GM12878 (cell line): ENCODE results near the gene TAF11L4. TPM values are rescaled to one million over a fixed set of nuclear protein-coding genes. Genes with fewer than 3 reads are reported as not detected.
"Not testable (repeated sequence)": the region's sequence is repeated elsewhere in the genome, so short reads cannot be mapped to it uniquely, and the experiment has no call there.

Experiments
- ATAC-seq: fragments of 200-7000 bp; cut with Tn5 transposase; 3 replicates; pipeline ENCODE4 v1.9.1; 2020; ENCODE audit warnings: mild to moderate bottlenecking, moderate library complexity
- BruUV-seq: library from RNA; stranded (reverse); fragments of 400-500 nt; replicated peaks from 2 replicates; lab custom pipeline; 2021; lab: Mats Ljungman, UMichigan
- CTCF ChIA-PET: fragments of 300-600 bp; sonication (Branson Sonifier 250); formaldehyde crosslinking; extraction: SDS; loops from one replicate; lab custom pipeline; 2021; ENCODE audit warnings: inconsistent platforms; lab: Yijun Ruan, JAX
- POLR2A ChIA-PET: fragments of 350-600 bp; formaldehyde crosslinking; extraction: SDS; loops from one replicate; lab custom pipeline; 2021; ENCODE audit warnings: inconsistent platforms; lab: Charles Lee
- RAD21 ChIA-PET: fragments of 300-600 bp; sonication (Branson Sonifier 250); formaldehyde crosslinking; loops from one replicate; lab custom pipeline; 2023; ENCODE audit warnings: antibody characterized with exemption; ENCODE audit not compliant: unreplicated experiment; lab: Charles Lee
- SMC1A ChIA-PET: fragments of 300-600 bp; sonication (Branson Sonifier 250); formaldehyde crosslinking; loops from one replicate; lab custom pipeline; 2023; ENCODE audit not compliant: unreplicated experiment, uncharacterized antibody; lab: Charles Lee
- DNase-seq: peaks from one replicate; pipeline ENCODE4 v3.0.0-alpha.2; 2011; ENCODE audit warnings: low read depth, low spot score
- FAIRE-seq: peaks from 3 replicates; lab custom pipeline; 2011; peaks lifted over from hg19 to GRCh38; lab: Jason Lieb, UNC
- H2AFZ ChIP-seq: 2 replicates; pipeline ENCODE4 v1.6.0; 2011; ENCODE audit warnings: low read depth, low read length, control low read depth; ENCODE audit not compliant: control insufficient read depth
- H3K27ac ChIP-seq: 2 replicates; pipeline ENCODE4 v1.5.1; 2011; ENCODE audit warnings: control low read depth; ENCODE audit not compliant: control insufficient read depth, insufficient read depth
- H3K27me3 ChIP-seq, 2 experiments: replicated peaks in 1 of 2; 2 replicates each; pipeline versions ENCODE4 v1.6.0 to v1.6.1; 2011; ENCODE audit warnings: low read length in 1 of 2; ENCODE audit not compliant: control insufficient read depth in 2 of 2, insufficient read depth in 2 of 2
- H3K36me3 ChIP-seq, 2 experiments: 2 replicates each; pipeline ENCODE4 v1.5.1; 2011; ENCODE audit warnings: low read length in 1 of 2; ENCODE audit not compliant: control insufficient read depth in 2 of 2, insufficient read depth in 2 of 2
- H3K4me1 ChIP-seq: 2 replicates; pipeline ENCODE4 v1.6.1; 2011; ENCODE audit warnings: mild to moderate bottlenecking, low read length, moderate library complexity, mixed read lengths; ENCODE audit not compliant: control insufficient read depth, insufficient read depth
- H3K4me2 ChIP-seq: 2 replicates; pipeline ENCODE4 v1.6.0; 2011; ENCODE audit warnings: control low read depth; ENCODE audit not compliant: control insufficient read depth, insufficient read depth
- H3K4me3 ChIP-seq: fragments of 200-600 bp; sonication (generic); 2 replicates; pipeline ENCODE4 v1.5.1; 2016
- H3K79me2 ChIP-seq: 2 replicates; pipeline ENCODE4 v1.6.0; 2011; ENCODE audit warnings: low read length; ENCODE audit not compliant: control insufficient read depth, insufficient read depth
- H3K9ac ChIP-seq: 2 replicates; pipeline ENCODE4 v1.8.0; 2011; ENCODE audit warnings: low read length, control low read depth, mixed read lengths; ENCODE audit not compliant: control insufficient read depth, insufficient read depth
- H3K9me3 ChIP-seq: replicated peaks from 3 replicates; pipeline ENCODE4 v1.5.1; 2011; ENCODE audit warnings: mild to moderate bottlenecking, low read length; ENCODE audit not compliant: control insufficient read depth, insufficient read depth
- H4K20me1 ChIP-seq: 2 replicates; pipeline ENCODE4 v1.6.0; 2011; ENCODE audit not compliant: control insufficient read depth, insufficient read depth
- CBX5 ChIP-seq: sonication (generic); IDR thresholded peaks from 2 replicates; pipeline ENCODE4 v1.6.1; 2016; ENCODE audit warnings: low read depth, moderate library complexity, mild to moderate bottlenecking, inconsistent platforms
- ETV6 ChIP-seq, 2 experiments: fragments of 450-650 bp in 1 of 2; IDR thresholded peaks in 1 of 2; conservative IDR thresholded peaks in 1 of 2; 2 replicates each; pipeline ENCODE4 v1.6.1; 2014; ENCODE audit warnings: antibody characterized with exemption in 1 of 2, borderline replicate concordance in 1 of 2, low read depth in 1 of 2, mild to moderate bottlenecking in 1 of 2, moderate library complexity in 1 of 2
- EZH2 ChIP-seq: IDR thresholded peaks from 2 replicates; pipeline ENCODE4 v1.6.1; 2012; ENCODE audit warnings: low read depth, mild to moderate bottlenecking, control low read depth, inconsistent platforms, low read length, borderline replicate concordance; ENCODE audit not compliant: control insufficient read depth
- IRF3 ChIP-seq: fragments of 450-650 bp; IDR thresholded peaks from 2 replicates; pipeline ENCODE4 v1.6.1; 2014; ENCODE audit warnings: mild to moderate bottlenecking
- SMAD1 ChIP-seq: fragments of 450-650 bp; IDR thresholded peaks from 2 replicates; pipeline ENCODE4 v1.6.1; 2018; ENCODE audit warnings: mild to moderate bottlenecking, low read depth; ENCODE audit not compliant: partially characterized antibody
- ZNF687 ChIP-seq: fragments of 450-650 bp; IDR thresholded peaks from 2 replicates; pipeline ENCODE4 v1.6.1; 2017; ENCODE audit warnings: mild to moderate bottlenecking, moderate library complexity
- WGBS: methylation state at CpG from one replicate; pipeline ENCODE4 v1.1.6; 2016; ENCODE audit warnings: low lambda C conversion rate; ENCODE audit not compliant: insufficient replicate concordance, insufficient coverage; ENCODE audit errors: missing lambda C conversion rate; 5-methylcytosine and 5-hydroxymethylcytosine counted together
- in situ Hi-C: fragments of 300-500 bp; cut with MboI; formaldehyde crosslinking; loops from 9 replicates; pipeline ENCODE4 v1.14.3; 2018; ENCODE audit warnings: mixed read lengths
- intact Hi-C: fragments of 100-400 bp; cut with micrococcal nuclease; formaldehyde crosslinking; loops from one replicate; pipeline ENCODE4 v1.14.2; 2022; ENCODE audit not compliant: unreplicated experiment
- polyA plus RNA-seq, 11 experiments: library from polyadenylated mRNA; depleted of rRNA in 4 of 11; unstranded in 6 of 11; stranded (reverse) in 5 of 11; fragments of >200 nt; fragmentation: Nextera tagmentation in 4 of 11; fragmentation: Illumina TruSeq in 1 of 11; extraction: Ambion mirVana in 4 of 11; extraction: Trizol in 1 of 11; gene quantifications; 1 replicate in 1 of 11; 2 replicates in 10 of 11; pipeline versions ENCODE4 v1.2.1 to v1.2.3, GENCODE V29; 2011 to 2016; ENCODE audit warnings: inconsistent platforms in 2 of 11, missing spikeins in 2 of 11, low read depth in 1 of 11
- total RNA-seq, 4 experiments: library from RNA; depleted of rRNA in 3 of 4; stranded (reverse); fragments of >200 nt in 3 of 4; fragmentation: Illumina TruSeq in 1 of 4; extraction: Trizol in 1 of 4; gene quantifications; 2 replicates each; pipeline versions ENCODE4 v1.2.1 to v1.2.3, GENCODE V29; 2013 to 2021
- TF ChIP-seq, protein P1 (sequence below): fragments of 450-650 bp; IDR thresholded peaks from 2 replicates; pipeline ENCODE4 v1.6.1; 2017; ENCODE audit warnings: low read depth, mild to moderate bottlenecking, moderate library complexity

The TAF11L4 gene
- total and polyA plus RNA-seq, 10 of the 15 experiments (the other 5 are each of a cell fraction or from before 2014, with no cell fraction given) = not detected

DNA sequence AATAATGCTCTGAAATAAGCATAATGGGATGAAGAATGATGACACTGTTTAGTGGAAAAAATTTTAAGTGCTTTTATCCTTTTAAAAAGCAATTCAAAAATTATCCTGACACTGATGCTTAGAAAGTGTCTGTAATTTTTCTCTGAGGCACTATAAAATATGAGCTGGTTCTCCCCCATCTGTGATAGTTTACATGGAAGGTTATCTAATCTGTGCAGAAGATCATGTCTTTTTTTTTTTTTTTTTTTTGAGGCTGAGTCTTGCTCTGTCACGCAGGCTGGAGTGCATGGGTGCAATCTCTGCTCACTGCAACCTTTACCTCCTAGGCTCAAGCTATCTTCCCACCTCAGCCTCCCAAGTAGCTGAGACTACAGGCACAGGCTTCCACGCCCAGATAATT, 38.8 kb upstream of the TAF11L4 start:
- DNase-seq (no peak), FAIRE-seq (no peak), ATAC-seq (no peak)
- ChIA-PET SMC1A (no interaction called here), RAD21 (no interaction called here), POLR2A (no interaction called here), CTCF (no interaction called here)
- Histone ChIP-seq H3K79me2 (no peaks in the 10 kb centered on the region), H3K4me3 (no peak overlapping the region), H3K27me3 (no peaks in the 10 kb centered on the region; a peak in 1 of 4 replicates), H3K9me3 (no peaks in the 10 kb centered on the region), H3K4me2 (no peak overlapping the region), H3K27ac (no peak overlapping the region), H2AFZ (no peak overlapping the region), H3K4me1 (no peaks in the 10 kb centered on the region), H3K9ac (no peak overlapping the region), H3K36me3 (no peaks in the 10 kb centered on the region), H4K20me1 (no peaks in the 10 kb centered on the region)
- TF ChIP-seq IRF3 (no peak), EZH2 (no peak), ZNF687 (no peak), SMAD1 (no peak), CBX5 (no peak), ETV6 (conservative IDR thresholded peaks at IDR 0.05 in 1 of 2, IDR thresholded peaks at IDR 0.05 in 1 of 2; ENCODE audit: borderline replicate concordance in 1 of 2, low read depth in 1 of 2) (no peak)
- TF ChIP-seq, protein P1, sequence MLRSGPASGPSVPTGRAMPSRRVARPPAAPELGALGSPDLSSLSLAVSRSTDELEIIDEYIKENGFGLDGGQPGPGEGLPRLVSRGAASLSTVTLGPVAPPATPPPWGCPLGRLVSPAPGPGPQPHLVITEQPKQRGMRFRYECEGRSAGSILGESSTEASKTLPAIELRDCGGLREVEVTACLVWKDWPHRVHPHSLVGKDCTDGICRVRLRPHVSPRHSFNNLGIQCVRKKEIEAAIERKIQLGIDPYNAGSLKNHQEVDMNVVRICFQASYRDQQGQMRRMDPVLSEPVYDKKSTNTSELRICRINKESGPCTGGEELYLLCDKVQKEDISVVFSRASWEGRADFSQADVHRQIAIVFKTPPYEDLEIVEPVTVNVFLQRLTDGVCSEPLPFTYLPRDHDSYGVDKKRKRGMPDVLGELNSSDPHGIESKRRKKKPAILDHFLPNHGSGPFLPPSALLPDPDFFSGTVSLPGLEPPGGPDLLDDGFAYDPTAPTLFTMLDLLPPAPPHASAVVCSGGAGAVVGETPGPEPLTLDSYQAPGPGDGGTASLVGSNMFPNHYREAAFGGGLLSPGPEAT = no peak
- BruUV-seq = no TSS peak
- WGBS = 22% methylated on average over 2 of the region's 2 CpGs
- in situ Hi-C loops (no loop called here), intact Hi-C loops (loop anchor here (10.0 kb wide), 1 partner anchor 268 kb away; the partner anchor contains the start of gene BASP1)

DNA sequence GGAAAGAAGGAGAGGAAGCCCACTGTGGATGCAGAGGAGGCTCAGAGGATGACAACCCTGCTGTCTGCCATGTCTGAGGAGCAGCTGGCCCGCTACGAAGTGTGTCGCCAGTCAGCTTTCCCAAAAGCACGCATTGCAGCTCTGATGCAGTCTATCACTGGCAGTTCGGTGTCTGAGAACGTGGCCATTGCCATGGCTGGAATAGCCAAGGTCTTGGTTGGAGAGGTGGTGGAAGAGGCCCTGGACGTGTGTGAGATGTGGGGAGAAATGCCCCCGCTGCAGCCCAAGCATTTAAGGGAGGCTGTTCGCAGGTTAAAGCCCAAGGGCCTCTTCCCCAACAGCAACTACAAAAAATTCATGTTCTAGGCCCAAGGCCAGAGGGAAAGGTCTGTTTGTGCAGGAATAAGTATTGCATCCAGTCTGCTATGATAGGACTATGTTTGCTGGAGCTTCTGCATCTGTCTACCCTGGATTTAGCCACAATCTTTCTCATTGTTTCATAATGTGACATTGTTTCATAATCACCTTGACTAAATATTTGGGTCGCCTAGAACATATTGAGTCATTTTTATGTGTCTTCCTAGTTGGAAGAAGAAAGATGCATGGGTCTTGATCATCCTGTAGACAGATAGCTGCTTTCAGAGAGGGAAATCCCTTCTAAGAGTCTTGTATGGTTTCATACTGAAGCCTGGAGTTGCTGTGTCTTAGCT, 35.0 kb upstream of the TAF11L4 start:
- H3K4me1 ChIP-seq, CTCF ChIA-PET, DNase-seq, ATAC-seq, SMC1A ChIA-PET, H2AFZ ChIP-seq, H3K36me3 ChIP-seq, H3K9me3 ChIP-seq, FAIRE-seq, in situ Hi-C loops, BruUV-seq, POLR2A ChIA-PET, H4K20me1 ChIP-seq, H3K79me2 ChIP-seq, H3K4me2 ChIP-seq, H3K9ac ChIP-seq, H3K4me3 ChIP-seq, H3K27me3 ChIP-seq, H3K27ac ChIP-seq, RAD21 ChIA-PET: not testable (repeated sequence)
- WGBS = 25% methylated on average over 10 of the region's 10 CpGs
- intact Hi-C loops = loop anchor here (10.0 kb wide), 1 partner anchor 272 kb away; the partner anchor contains the start of gene BASP1
